GM12878 (cell line): ENCODE measurements around the gene CARD16. TPM values are rescaled to one million over a fixed set of nuclear protein-coding genes. Genes with fewer than 3 reads are reported as not detected.

Experiments
- ATAC-seq: fragments of 200-7000 bp; cut with Tn5 transposase; 3 replicates; pipeline ENCODE4 v1.9.1; 2020; ENCODE audit warnings: mild to moderate bottlenecking, moderate library complexity
- BruUV-seq: library from RNA; stranded (reverse); fragments of 400-500 nt; replicated peaks from 2 replicates; lab custom pipeline; 2021; lab: Mats Ljungman, UMichigan
- CTCF ChIA-PET: fragments of 300-600 bp; sonication (Branson Sonifier 250); formaldehyde crosslinking; extraction: SDS; loops from one replicate; lab custom pipeline; 2021; ENCODE audit warnings: inconsistent platforms; lab: Yijun Ruan, JAX
- POLR2A ChIA-PET: fragments of 350-600 bp; formaldehyde crosslinking; extraction: SDS; loops from one replicate; lab custom pipeline; 2021; ENCODE audit warnings: inconsistent platforms; lab: Charles Lee
- RAD21 ChIA-PET: fragments of 300-600 bp; sonication (Branson Sonifier 250); formaldehyde crosslinking; loops from one replicate; lab custom pipeline; 2023; ENCODE audit warnings: antibody characterized with exemption; ENCODE audit not compliant: unreplicated experiment; lab: Charles Lee
- SMC1A ChIA-PET: fragments of 300-600 bp; sonication (Branson Sonifier 250); formaldehyde crosslinking; loops from one replicate; lab custom pipeline; 2023; ENCODE audit not compliant: unreplicated experiment, uncharacterized antibody; lab: Charles Lee
- DNase-seq: peaks from one replicate; pipeline ENCODE4 v3.0.0-alpha.2; 2011; ENCODE audit warnings: low read depth, low spot score
- FAIRE-seq: peaks from 3 replicates; lab custom pipeline; 2011; peaks lifted over from hg19 to GRCh38; lab: Jason Lieb, UNC
- H2AFZ ChIP-seq: 2 replicates; pipeline ENCODE4 v1.6.0; 2011; ENCODE audit warnings: low read depth, low read length, control low read depth; ENCODE audit not compliant: control insufficient read depth
- H3K27ac ChIP-seq: 2 replicates; pipeline ENCODE4 v1.5.1; 2011; ENCODE audit warnings: control low read depth; ENCODE audit not compliant: control insufficient read depth, insufficient read depth
- H3K27me3 ChIP-seq, 2 experiments: replicated peaks in 1 of 2; 2 replicates each; pipeline versions ENCODE4 v1.6.0 to v1.6.1; 2011; ENCODE audit warnings: low read length in 1 of 2; ENCODE audit not compliant: control insufficient read depth in 2 of 2, insufficient read depth in 2 of 2
- H3K36me3 ChIP-seq, 2 experiments: 2 replicates each; pipeline ENCODE4 v1.5.1; 2011; ENCODE audit warnings: low read length in 1 of 2; ENCODE audit not compliant: control insufficient read depth in 2 of 2, insufficient read depth in 2 of 2
- H3K4me1 ChIP-seq: 2 replicates; pipeline ENCODE4 v1.6.1; 2011; ENCODE audit warnings: mild to moderate bottlenecking, low read length, moderate library complexity, mixed read lengths; ENCODE audit not compliant: control insufficient read depth, insufficient read depth
- H3K4me2 ChIP-seq: 2 replicates; pipeline ENCODE4 v1.6.0; 2011; ENCODE audit warnings: control low read depth; ENCODE audit not compliant: control insufficient read depth, insufficient read depth
- H3K4me3 ChIP-seq: fragments of 200-600 bp; sonication (generic); 2 replicates; pipeline ENCODE4 v1.5.1; 2016
- H3K79me2 ChIP-seq: 2 replicates; pipeline ENCODE4 v1.6.0; 2011; ENCODE audit warnings: low read length; ENCODE audit not compliant: control insufficient read depth, insufficient read depth
- H3K9ac ChIP-seq: 2 replicates; pipeline ENCODE4 v1.8.0; 2011; ENCODE audit warnings: low read length, control low read depth, mixed read lengths; ENCODE audit not compliant: control insufficient read depth, insufficient read depth
- H3K9me3 ChIP-seq: replicated peaks from 3 replicates; pipeline ENCODE4 v1.5.1; 2011; ENCODE audit warnings: mild to moderate bottlenecking, low read length; ENCODE audit not compliant: control insufficient read depth, insufficient read depth
- H4K20me1 ChIP-seq: 2 replicates; pipeline ENCODE4 v1.6.0; 2011; ENCODE audit not compliant: control insufficient read depth, insufficient read depth
- CREB1 ChIP-seq: IDR thresholded peaks from 2 replicates; pipeline ENCODE4 v1.6.1; 2012; ENCODE audit warnings: low read depth, mild to moderate bottlenecking, inconsistent platforms
- DPF2 ChIP-seq: fragments of 450-650 bp; IDR thresholded peaks from 2 replicates; pipeline ENCODE4 v1.6.1; 2017; ENCODE audit warnings: mild to moderate bottlenecking
- IKZF1 ChIP-seq: fragments of 450-650 bp; conservative IDR thresholded peaks from 2 replicates; pipeline ENCODE4 v1.6.1; 2017; ENCODE audit warnings: antibody characterized with exemption, mild to moderate bottlenecking
- IRF4 ChIP-seq: IDR thresholded peaks from 2 replicates; pipeline ENCODE4 v1.6.1; 2011; ENCODE audit warnings: low read depth, low read length
- JUNB ChIP-seq: IDR thresholded peaks from 2 replicates; pipeline ENCODE4 v1.6.1; 2016; ENCODE audit warnings: antibody characterized with exemption, mild to moderate bottlenecking
- KLF5 ChIP-seq: fragments of 450-650 bp; IDR thresholded peaks from 2 replicates; pipeline ENCODE4 v1.6.1; 2014; ENCODE audit warnings: mild to moderate bottlenecking; ENCODE audit not compliant: partially characterized antibody
- MTA3 ChIP-seq: IDR thresholded peaks from 2 replicates; pipeline ENCODE4 v1.6.1; 2012; ENCODE audit warnings: low read length, inconsistent platforms, borderline replicate concordance
- NFXL1 ChIP-seq: fragments of 450-650 bp; IDR thresholded peaks from 2 replicates; pipeline ENCODE4 v1.6.1; 2017; ENCODE audit warnings: antibody characterized with exemption, mild to moderate bottlenecking, borderline replicate concordance
- POU2F2 ChIP-seq: IDR thresholded peaks from 3 replicates; pipeline ENCODE4 v1.6.1; 2011; ENCODE audit warnings: low read depth, mild to moderate bottlenecking, low read length, borderline replicate concordance
- SMAD5 ChIP-seq: IDR thresholded peaks from 2 replicates; pipeline ENCODE4 v1.6.1; 2016; ENCODE audit warnings: antibody characterized with exemption, low read depth
- SMARCA5 ChIP-seq: fragments of 450-650 bp; IDR thresholded peaks from 2 replicates; pipeline ENCODE4 v1.6.1; 2017; ENCODE audit warnings: mild to moderate bottlenecking
- STAT1 ChIP-seq: fragments of 450-650 bp; conservative IDR thresholded peaks from 2 replicates; pipeline ENCODE4 v1.6.1; 2014; ENCODE audit warnings: antibody characterized with exemption, mild to moderate bottlenecking
- TBL1XR1 ChIP-seq: IDR thresholded peaks from 2 replicates; pipeline ENCODE4 v1.6.1; 2012; ENCODE audit warnings: low read depth, low read length, improper control_type of control experiment
- TCF3 ChIP-seq: IDR thresholded peaks from 2 replicates; pipeline ENCODE4 v1.6.1; 2012; ENCODE audit warnings: low read depth, mild to moderate bottlenecking, low read length, borderline replicate concordance; ENCODE audit not compliant: insufficient read depth
- ZNF622 ChIP-seq: fragments of 450-650 bp; IDR thresholded peaks from 2 replicates; pipeline ENCODE4 v1.6.1; 2017; ENCODE audit warnings: mild to moderate bottlenecking, inconsistent platforms
- WGBS: methylation state at CpG from one replicate; pipeline ENCODE4 v1.1.6; 2016; ENCODE audit warnings: low lambda C conversion rate; ENCODE audit not compliant: insufficient replicate concordance, insufficient coverage; ENCODE audit errors: missing lambda C conversion rate; 5-methylcytosine and 5-hydroxymethylcytosine counted together
- in situ Hi-C: fragments of 300-500 bp; cut with MboI; formaldehyde crosslinking; loops from 9 replicates; pipeline ENCODE4 v1.14.3; 2018; ENCODE audit warnings: mixed read lengths
- intact Hi-C: fragments of 100-400 bp; cut with micrococcal nuclease; formaldehyde crosslinking; loops from one replicate; pipeline ENCODE4 v1.14.2; 2022; ENCODE audit not compliant: unreplicated experiment
- polyA plus RNA-seq, 11 experiments: library from polyadenylated mRNA; depleted of rRNA in 4 of 11; unstranded in 6 of 11; stranded (reverse) in 5 of 11; fragments of >200 nt; fragmentation: Nextera tagmentation in 4 of 11; fragmentation: Illumina TruSeq in 1 of 11; extraction: Ambion mirVana in 4 of 11; extraction: Trizol in 1 of 11; gene quantifications; 1 replicate in 1 of 11; 2 replicates in 10 of 11; pipeline versions ENCODE4 v1.2.1 to v1.2.3, GENCODE V29; 2011 to 2016; ENCODE audit warnings: inconsistent platforms in 2 of 11, missing spikeins in 2 of 11, low read depth in 1 of 11
- total RNA-seq, 4 experiments: library from RNA; depleted of rRNA in 3 of 4; stranded (reverse); fragments of >200 nt in 3 of 4; fragmentation: Illumina TruSeq in 1 of 4; extraction: Trizol in 1 of 4; gene quantifications; 2 replicates each; pipeline versions ENCODE4 v1.2.1 to v1.2.3, GENCODE V29; 2013 to 2021
- TF ChIP-seq, protein P1 (sequence below): fragments of 450-650 bp; IDR thresholded peaks from 2 replicates; pipeline ENCODE4 v1.6.1; 2018; ENCODE audit warnings: mild to moderate bottlenecking, low read depth, moderate library complexity; ENCODE audit not compliant: partially characterized antibody
- TF ChIP-seq, protein P2 (sequence below): fragments of 150-350 bp; IDR thresholded peaks from 2 replicates; pipeline ENCODE4 v1.6.1; 2016; ENCODE audit warnings: low read depth, low read length

The CARD16 gene
- total and polyA plus RNA-seq, 10 of the 15 experiments (the other 5 are each of a cell fraction or from before 2014, with no cell fraction given) = 11.8 to 76.3 (median 25.9) TPM

DNA sequence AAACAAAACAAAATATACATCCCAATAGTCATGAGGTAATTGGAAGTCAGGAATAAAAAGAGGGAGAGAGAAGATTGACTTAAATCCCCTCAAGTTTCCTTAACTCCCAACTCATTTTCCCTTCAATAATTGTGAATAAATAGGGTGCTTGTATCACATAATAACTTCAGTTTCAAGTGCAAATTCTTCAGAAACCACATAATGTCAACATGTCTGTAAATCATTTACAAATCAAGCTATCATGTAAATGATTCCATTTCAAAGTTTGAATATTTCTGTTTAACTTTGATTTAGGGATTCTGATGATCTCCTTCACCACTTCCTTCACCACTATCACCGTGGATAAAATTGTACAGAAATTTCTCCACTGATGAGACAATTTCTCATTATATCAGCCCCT, 45.4 kb downstream of the CARD16 start (continued):
- TF ChIP-seq, protein P1, sequence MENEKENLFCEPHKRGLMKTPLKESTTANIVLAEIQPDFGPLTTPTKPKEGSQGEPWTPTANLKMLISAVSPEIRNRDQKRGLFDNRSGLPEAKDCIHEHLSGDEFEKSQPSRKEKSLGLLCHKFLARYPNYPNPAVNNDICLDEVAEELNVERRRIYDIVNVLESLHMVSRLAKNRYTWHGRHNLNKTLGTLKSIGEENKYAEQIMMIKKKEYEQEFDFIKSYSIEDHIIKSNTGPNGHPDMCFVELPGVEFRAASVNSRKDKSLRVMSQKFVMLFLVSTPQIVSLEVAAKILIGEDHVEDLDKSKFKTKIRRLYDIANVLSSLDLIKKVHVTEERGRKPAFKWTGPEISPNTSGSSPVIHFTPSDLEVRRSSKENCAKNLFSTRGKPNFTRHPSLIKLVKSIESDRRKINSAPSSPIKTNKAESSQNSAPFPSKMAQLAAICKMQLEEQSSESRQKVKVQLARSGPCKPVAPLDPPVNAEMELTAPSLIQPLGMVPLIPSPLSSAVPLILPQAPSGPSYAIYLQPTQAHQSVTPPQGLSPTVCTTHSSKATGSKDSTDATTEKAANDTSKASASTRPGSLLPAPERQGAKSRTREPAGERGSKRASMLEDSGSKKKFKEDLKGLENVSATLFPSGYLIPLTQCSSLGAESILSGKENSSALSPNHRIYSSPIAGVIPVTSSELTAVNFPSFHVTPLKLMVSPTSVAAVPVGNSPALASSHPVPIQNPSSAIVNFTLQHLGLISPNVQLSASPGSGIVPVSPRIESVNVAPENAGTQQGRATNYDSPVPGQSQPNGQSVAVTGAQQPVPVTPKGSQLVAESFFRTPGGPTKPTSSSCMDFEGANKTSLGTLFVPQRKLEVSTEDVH = no peak
- TF ChIP-seq MTA3 = no peak
- TF ChIP-seq, all 136 proteins: peak for 0

DNA sequence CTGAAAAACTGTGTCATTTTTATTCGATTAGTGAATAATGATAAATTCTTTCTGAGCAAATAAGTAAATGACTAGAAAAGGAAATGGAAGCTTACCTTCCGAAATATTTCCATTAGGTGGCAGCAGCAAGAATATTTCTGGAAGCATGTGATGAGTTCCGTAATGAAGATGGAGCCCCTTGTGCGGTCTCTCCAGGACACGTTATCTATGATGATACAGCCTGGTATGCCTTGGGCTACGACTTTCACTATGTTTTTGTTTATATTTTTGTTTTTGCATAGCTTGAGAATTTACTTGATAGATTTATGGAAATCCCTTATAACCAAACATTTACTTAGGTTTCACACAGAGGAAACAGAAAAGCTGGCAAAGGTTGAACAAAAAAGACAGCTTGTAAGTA, 47.8 kb downstream of the CARD16 start:
- Histone ChIP-seq H3K27me3 (no peaks in the 10 kb centered on the region), H2AFZ (no peak overlapping the region), H3K36me3 (no peaks in the 10 kb centered on the region), H3K27ac (no peak overlapping the region), H3K9me3 (no peaks in the 10 kb centered on the region), H3K4me3 (no peak overlapping the region), H4K20me1 (no peaks in the 10 kb centered on the region), H3K4me2 (no peak overlapping the region), H3K4me1 (no peaks in the 10 kb centered on the region), H3K9ac (no peak overlapping the region), H3K79me2 (no peaks in the 10 kb centered on the region)
- RAD21 ChIA-PET = no interaction called here
- SMC1A ChIA-PET = interaction anchor here (1.1 kb wide), 1 partner anchor 8 kb away, joined by 4 read pairs; no protein-coding TSS in a partner anchor
- in situ Hi-C loops (no loop called here), intact Hi-C loops (no loop called here)
- POLR2A ChIA-PET = no interaction called here
- DNase-seq = no peak
- CTCF ChIA-PET = interaction anchor here (0.6 to 1.6 kb wide), 3 partner anchors 46 to 387 kb away, joined by 3 to 4 read pairs (median 3); no protein-coding TSS in a partner anchor
- BruUV-seq = no TSS peak
- WGBS = 37% methylated on average over 6 of the region's 6 CpGs
- FAIRE-seq = no peak
- TF ChIP-seq TBL1XR1 (no peak), ZNF622 (no peak), SMARCA5 (no peak), NFXL1 (no peak), IRF4 (no peak), KLF5 (no peak), POU2F2 (no peak), CREB1 (no peak), DPF2 (no peak), STAT1 (no peak), TCF3 (no peak), JUNB (no peak), IKZF1 (no peak), SMAD5 (no peak)
- TF ChIP-seq, protein P2, sequence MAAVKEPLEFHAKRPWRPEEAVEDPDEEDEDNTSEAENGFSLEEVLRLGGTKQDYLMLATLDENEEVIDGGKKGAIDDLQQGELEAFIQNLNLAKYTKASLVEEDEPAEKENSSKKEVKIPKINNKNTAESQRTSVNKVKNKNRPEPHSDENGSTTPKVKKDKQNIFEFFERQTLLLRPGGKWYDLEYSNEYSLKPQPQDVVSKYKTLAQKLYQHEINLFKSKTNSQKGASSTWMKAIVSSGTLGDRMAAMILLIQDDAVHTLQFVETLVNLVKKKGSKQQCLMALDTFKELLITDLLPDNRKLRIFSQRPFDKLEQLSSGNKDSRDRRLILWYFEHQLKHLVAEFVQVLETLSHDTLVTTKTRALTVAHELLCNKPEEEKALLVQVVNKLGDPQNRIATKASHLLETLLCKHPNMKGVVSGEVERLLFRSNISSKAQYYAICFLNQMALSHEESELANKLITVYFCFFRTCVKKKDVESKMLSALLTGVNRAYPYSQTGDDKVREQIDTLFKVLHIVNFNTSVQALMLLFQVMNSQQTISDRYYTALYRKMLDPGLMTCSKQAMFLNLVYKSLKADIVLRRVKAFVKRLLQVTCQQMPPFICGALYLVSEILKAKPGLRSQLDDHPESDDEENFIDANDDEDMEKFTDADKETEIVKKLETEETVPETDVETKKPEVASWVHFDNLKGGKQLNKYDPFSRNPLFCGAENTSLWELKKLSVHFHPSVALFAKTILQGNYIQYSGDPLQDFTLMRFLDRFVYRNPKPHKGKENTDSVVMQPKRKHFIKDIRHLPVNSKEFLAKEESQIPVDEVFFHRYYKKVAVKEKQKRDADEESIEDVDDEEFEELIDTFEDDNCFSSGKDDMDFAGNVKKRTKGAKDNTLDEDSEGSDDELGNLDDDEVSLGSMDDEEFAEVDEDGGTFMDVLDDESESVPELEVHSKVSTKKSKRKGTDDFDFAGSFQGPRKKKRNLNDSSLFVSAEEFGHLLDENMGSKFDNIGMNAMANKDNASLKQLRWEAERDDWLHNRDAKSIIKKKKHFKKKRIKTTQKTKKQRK = no peak
- TF ChIP-seq, all 136 proteins: peak for 0
- no peak for ATAC-seq
